ENCODE measurements around the gene AIMP1. TPM values are rescaled to one million over a fixed set of nuclear protein-coding genes. Genes with fewer than 3 reads are reported as not detected.

Gene AIMP1
- total and polyA plus RNA-seq, 2 of the 13 experiments (the other 11 are each of a cell fraction or from before 2014, with no cell fraction given), result 28.6 to 82.9 TPM

DNA sequence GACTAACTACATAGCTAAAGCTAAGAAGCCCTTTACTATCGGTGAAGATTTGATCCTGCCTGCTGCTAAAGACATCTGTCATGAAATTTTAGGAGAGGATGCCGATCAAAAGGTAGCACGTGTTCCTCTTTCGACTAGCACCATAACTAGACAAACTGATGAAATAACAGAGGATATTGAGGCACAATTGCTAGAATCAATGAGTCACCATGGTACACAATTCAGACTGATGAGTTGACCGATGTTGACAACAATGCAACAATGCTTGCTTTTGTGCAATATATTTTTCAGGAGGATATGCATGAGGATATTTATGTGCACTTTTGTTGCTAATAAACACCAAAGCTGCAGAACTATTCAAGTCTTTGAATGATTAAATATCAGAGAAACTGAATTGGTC lies 24.7 kb upstream of the AIMP1 start:
- CTCF ChIA-PET (ENCODE audit: low intra/inter-chr PET ratio, low total read pairs), result no interaction called here
- no peaks in the 10 kb centered on the region; the same call in 1 of the 2 replicates for H4K20me1 ChIP-seq (ENCODE audit: insufficient read depth, low read length)
- over 99% methylated on average over 5 of the region's 5 CpGs for WGBS (ENCODE audit: low lambda C conversion rate)

More for the DNA sequence above, 24.7 kb upstream of the AIMP1 start:
- TF ChIP-seq, protein P1, sequence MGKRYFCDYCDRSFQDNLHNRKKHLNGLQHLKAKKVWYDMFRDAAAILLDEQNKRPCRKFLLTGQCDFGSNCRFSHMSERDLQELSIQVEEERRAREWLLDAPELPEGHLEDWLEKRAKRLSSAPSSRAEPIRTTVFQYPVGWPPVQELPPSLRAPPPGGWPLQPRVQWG (CRISPR knock-in tag; IDR thresholded peaks at IDR 0.05; ENCODE audit: borderline replicate concordance, low read depth), result no peak
- TF ChIP-seq MYC (CRISPR knock-in tag; IDR thresholded peaks at IDR 0.05; ENCODE audit: borderline replicate concordance), result no peak
- no peak for TF ChIP-seq ZNF503 (CRISPR knock-in tag; IDR thresholded peaks at IDR 0.05)
- peak; percentile 65; the same call in 1 of the 2 replicates for TF ChIP-seq FOSL2 (CRISPR knock-in tag; IDR thresholded peaks at IDR 0.05)
- TF ChIP-seq ATF4 (CRISPR knock-in tag; IDR thresholded peaks at IDR 0.05), result peak in 1 of 2 experiments; percentile 85; a peak in 2 of 4 replicates
- Histone ChIP-seq H3K27me3 (ENCODE audit: control insufficient read depth in 1 of 2, insufficient read depth in 2 of 2, low read length in 2 of 2) (no peaks in the 10 kb centered on the region), H3K9me3 (ENCODE audit: low read length) (no peaks in the 10 kb centered on the region), H2AFZ (ENCODE audit: low read length) (no peak overlapping the region), H3K79me2 (ENCODE audit: insufficient read depth, low read length) (peaks cover 36% of the 10 kb centered on the region), H3K4me3 (replicated peaks in 1 of 3; ENCODE audit: insufficient read depth in 1 of 3, low read depth in 2 of 3, low read length in 3 of 3) (no peak overlapping the region), H3K9ac (ENCODE audit: insufficient read depth, low read depth, low read length) (no peak overlapping the region), H3K4me2 (ENCODE audit: low read depth, low read length) (no peak overlapping the region), H3K4me1 (ENCODE audit: insufficient read depth, low read length) (peaks cover 24% of the 10 kb centered on the region), H3K36me3 (replicated peaks in 1 of 2; ENCODE audit: control insufficient read depth in 1 of 2, insufficient read depth in 2 of 2, low read length in 2 of 2) (peaks cover 8 to 51% of the 10 kb centered on the region in 2 experiments), H3K27ac (ENCODE audit: extremely low read length, insufficient read depth, low read length) (no peak overlapping the region)
- POLR2A ChIA-PET, result interaction anchor here (1.1 kb wide), 1 partner anchor 24 kb away, joined by 3 read pairs; the partner anchor contains the start of gene TBCK
- intact Hi-C loops (cut with micrococcal nuclease; ENCODE audit: unreplicated experiment) (no loop called here), in situ Hi-C loops (cut with HindIII; ENCODE audit: extremely low pct_ligation_motif_present, low pct_unique_long_range_greater_than_20kb) (no loop called here)
- ATAC-seq (no peak), DNase-seq (ENCODE audit: low spot score) (no peak), FAIRE-seq (no peak)
- no TSS peak for BruUV-seq (replicated peaks)

All from HepG2 (cell line).